Retinal pigment epithelial cell (primary cell): ENCODE results near the gene STRA8.
A peak's percentile ranks its signal among the peaks of the same experiment; 100 is the strongest.

Source experiments
- DNase-seq: peaks from one replicate; pipeline ENCODE4 v3.0.0-alpha.2; 2010; ENCODE audit warnings: low read depth
- H3K4me3 ChIP-seq: 2 replicates; pipeline ENCODE4 v1.5.1; 2011; ENCODE audit warnings: mild to moderate bottlenecking, low read length, control low read depth, moderate library complexity
- CTCF ChIP-seq: conservative IDR thresholded peaks from 2 replicates; pipeline ENCODE4 v1.5.1; 2011; ENCODE audit warnings: low read depth, low read length, control low read depth, inconsistent platforms

STRA8 gene

DNA sequence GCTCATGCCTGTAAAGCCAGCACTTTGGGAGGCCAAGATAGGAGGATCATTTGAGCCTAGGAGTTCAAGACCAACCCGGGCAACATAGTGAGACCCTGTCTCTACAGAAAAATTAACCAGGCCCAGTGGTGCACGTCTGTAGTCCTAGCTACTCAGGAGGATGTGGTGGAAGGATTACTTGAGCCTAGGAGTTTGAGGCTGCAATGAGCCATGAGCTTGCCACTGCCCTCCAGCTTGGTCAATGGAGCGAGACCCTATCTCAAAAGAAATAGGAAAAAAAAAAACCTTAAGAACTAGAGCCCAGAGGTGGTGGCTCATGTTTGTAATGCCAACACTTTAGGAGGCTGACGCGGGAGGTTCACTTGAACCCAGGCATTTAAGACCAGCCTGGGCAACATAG is 2.2 kb downstream of the STRA8 start:
- no peak overlapping the region for H3K4me3 ChIP-seq
- TF ChIP-seq CTCF: no peak
- no peak for DNase-seq

DNA sequence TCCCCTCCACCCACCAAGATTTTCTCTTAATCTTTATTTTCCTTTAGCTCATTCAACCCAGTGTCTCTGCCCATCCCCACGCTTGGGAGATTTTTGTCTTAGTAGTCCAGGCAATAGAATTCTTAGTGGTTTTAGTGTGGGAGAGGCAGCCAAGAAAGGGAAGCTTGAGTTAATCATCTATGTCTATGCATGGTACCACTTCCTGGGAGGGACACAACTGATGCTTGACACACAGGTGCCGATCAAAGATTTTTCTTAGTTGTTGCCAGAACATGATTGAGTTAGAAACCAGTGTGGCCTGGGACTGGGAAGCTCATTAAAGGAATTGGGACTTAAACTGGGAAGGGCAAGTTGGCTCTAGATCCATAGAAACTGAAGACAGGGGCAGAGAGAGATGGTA is 3.1 kb downstream of the STRA8 start:
- DNase-seq: no peak
- H3K4me3 ChIP-seq: no peak overlapping the region
- no peak for TF ChIP-seq CTCF

- no peak for DNase-seq
- H3K4me3 ChIP-seq: no peak overlapping the region
- TF ChIP-seq CTCF: peak; percentile 49
Measured at GRCh38 chr7:135238112-135238744, 4.6 kb downstream of the STRA8 start.

GRCh38 chr7:135239263-135239662 is 5.6 kb downstream of the STRA8 start:
- H3K4me3 ChIP-seq: no peak overlapping the region
- no peak for TF ChIP-seq CTCF
- no peak for DNase-seq

GRCh38 chr7:135240441-135240840 is 6.8 kb downstream of the STRA8 start:
- H3K4me3 ChIP-seq: no peak overlapping the region
- no peak for DNase-seq
- TF ChIP-seq CTCF: no peak

GRCh38 chr7:135242096-135242684 is 8.6 kb downstream of the STRA8 start:
- TF ChIP-seq CTCF: no peak
- DNase-seq: no peak
- no peak overlapping the region for H3K4me3 ChIP-seq

DNA sequence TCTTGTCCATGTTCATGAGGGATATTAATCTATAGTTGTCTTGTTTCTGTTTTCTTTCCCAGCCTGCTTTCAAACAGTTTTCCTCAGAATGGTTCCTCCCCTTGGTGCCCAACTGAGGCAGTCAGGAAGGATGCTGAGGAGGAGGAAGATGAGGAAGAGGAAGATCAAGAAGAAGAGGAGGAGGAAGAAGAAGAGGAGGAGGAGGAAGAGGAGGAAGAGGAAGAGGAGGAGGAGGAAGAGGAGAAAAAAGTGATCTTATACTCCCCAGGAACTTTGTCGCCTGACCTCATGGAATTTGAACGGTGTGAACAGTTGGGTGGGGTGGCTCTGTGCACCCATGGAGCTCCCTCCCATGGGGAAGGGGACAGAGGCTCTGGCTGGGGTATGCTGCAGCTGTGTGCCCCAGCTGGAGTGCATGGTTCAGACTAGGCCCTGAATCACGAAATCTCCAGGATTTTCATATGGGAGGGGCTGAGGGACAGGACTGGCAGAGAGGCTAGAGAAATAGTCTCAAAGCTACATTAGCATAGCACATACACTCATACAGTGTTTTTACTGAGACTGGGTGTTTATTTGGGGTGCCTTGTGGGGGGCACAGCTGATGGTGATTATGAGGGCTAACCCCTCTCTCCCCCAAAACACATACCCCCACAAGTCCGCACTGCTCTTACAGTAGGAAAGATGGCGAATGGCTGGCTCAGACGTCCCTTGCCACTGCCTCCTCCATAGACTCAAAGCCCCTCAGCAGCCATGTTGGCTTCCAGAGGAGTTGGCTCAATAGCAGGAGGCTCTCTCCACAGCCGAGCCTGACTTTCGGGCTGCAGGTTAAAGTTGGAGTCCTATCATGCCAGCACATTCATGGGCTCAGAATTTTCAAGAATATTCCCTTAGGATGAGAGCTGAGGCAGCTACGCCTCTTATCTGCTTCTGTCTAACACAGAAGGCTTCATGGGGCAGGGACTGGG is 11.9 kb downstream of the STRA8 start:
- TF ChIP-seq CTCF: no peak

More for the DNA sequence above, 11.9 kb downstream of the STRA8 start:
- no peak overlapping the region for H3K4me3 ChIP-seq
- no peak for DNase-seq
